ENCODE data around the gene NOX4. TPM values are rescaled to one million over a fixed set of nuclear protein-coding genes. Genes with fewer than 3 reads are reported as not detected.
"Not testable (repeated sequence)": the region's sequence is repeated elsewhere in the genome, so short reads cannot be mapped to it uniquely, and the experiment has no call there.

NOX4 gene
- total and polyA plus RNA-seq, 9 donors, result 0.78 to 5.0 (median 1.6) TPM

DNA sequence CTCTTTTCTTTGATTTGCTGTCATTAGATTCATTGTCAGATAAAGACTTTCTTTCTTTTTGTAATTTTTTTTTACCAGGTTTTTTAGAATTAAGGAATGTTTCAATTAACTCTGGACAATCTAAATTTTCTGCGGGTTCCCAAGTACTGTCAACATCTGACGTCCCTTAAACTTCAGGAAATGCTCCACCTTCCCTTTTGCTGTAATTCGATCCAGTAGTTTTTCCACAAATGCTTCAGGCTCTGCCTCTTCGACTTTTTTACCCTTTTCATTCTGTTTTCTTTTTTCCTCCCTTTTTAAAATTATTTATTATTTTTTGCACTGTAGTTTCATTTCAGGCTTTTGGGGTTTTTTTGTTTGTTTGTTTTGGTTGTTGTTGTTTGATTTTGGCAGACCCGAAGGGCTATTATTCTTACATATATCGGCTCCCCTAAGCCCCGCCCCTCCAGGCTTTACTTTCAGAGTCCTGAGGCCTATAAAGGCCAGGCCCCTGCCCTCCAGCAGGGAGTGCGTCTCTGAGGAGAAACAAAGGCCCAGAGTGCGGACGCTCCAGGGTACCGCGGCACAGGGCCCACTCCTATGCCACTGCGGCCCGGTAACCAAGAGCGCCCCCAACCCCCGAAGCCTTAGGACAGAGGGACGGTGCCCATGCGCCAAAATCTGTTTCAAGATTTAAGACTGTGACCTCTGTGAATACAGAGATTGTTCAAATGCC, 197.1 kb downstream of the NOX4 start:
- WGBS, 3 donors, result 19 to 27% (median 26%) methylated on average over 18 of the region's 18 CpGs
- Histone ChIP-seq H3K9me3 (no peaks in the 10 kb centered on the region), H3K27ac (no peak overlapping the region), H3K4me1 (ENCODE audit: insufficient read depth) (peaks cover 2% of the 10 kb centered on the region), H3K4me3 (no peak overlapping the region), H3K36me3 (no peaks in the 10 kb centered on the region), H3K27me3 (no peaks in the 10 kb centered on the region)
- peak in 4 of 5 donors; percentile 11 to 30 (median 12) for DNase-seq
- TF ChIP-seq, protein P1, sequence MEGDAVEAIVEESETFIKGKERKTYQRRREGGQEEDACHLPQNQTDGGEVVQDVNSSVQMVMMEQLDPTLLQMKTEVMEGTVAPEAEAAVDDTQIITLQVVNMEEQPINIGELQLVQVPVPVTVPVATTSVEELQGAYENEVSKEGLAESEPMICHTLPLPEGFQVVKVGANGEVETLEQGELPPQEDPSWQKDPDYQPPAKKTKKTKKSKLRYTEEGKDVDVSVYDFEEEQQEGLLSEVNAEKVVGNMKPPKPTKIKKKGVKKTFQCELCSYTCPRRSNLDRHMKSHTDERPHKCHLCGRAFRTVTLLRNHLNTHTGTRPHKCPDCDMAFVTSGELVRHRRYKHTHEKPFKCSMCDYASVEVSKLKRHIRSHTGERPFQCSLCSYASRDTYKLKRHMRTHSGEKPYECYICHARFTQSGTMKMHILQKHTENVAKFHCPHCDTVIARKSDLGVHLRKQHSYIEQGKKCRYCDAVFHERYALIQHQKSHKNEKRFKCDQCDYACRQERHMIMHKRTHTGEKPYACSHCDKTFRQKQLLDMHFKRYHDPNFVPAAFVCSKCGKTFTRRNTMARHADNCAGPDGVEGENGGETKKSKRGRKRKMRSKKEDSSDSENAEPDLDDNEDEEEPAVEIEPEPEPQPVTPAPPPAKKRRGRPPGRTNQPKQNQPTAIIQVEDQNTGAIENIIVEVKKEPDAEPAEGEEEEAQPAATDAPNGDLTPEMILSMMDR (IDR thresholded peaks at IDR 0.05), result no peak
- intact Hi-C loops (cut with DNase I), result no loop called here

- H3K4me1 ChIP-seq (ENCODE audit: insufficient read depth); H3K36me3 ChIP-seq; intact Hi-C loops (cut with DNase I); H3K27me3 ChIP-seq; DNase-seq; H3K4me3 ChIP-seq; H3K27ac ChIP-seq; H3K9me3 ChIP-seq: not testable (repeated sequence)
- 90 to 93% (median 92%) methylated on average over 3 of the region's 3 CpGs for WGBS, 3 donors
Measured at GRCh38 chr11:89288004-89288403, 203.2 kb downstream of the NOX4 start.

DNA sequence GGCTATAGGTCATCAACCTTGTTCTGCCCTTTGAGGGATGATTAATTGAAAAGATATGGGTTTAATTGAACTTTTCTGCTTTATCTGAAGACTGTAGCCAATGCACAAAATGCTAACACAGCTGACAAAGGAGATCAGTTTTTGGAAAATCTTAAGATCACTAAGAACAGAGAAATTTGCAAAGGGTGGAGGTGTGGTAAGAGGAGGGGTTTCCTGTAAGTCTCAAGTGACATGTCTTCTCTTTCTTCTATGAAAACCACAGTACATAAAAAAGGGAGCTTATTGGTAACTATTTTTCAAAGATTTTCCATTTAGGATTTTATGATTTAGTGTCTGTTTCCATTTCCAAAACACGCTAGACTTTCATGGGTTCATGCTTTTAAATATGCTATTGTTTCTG, 204.6 kb downstream of the NOX4 start:
- H3K4me1 ChIP-seq (ENCODE audit: insufficient read depth); H3K27ac ChIP-seq; H3K9me3 ChIP-seq; DNase-seq; H3K4me3 ChIP-seq; intact Hi-C loops (cut with DNase I); H3K36me3 ChIP-seq; H3K27me3 ChIP-seq: not testable (repeated sequence)
- WGBS, 3 donors, result 81 to 95% (median 92%) methylated on average over 1 of the region's 1 CpG

DNA sequence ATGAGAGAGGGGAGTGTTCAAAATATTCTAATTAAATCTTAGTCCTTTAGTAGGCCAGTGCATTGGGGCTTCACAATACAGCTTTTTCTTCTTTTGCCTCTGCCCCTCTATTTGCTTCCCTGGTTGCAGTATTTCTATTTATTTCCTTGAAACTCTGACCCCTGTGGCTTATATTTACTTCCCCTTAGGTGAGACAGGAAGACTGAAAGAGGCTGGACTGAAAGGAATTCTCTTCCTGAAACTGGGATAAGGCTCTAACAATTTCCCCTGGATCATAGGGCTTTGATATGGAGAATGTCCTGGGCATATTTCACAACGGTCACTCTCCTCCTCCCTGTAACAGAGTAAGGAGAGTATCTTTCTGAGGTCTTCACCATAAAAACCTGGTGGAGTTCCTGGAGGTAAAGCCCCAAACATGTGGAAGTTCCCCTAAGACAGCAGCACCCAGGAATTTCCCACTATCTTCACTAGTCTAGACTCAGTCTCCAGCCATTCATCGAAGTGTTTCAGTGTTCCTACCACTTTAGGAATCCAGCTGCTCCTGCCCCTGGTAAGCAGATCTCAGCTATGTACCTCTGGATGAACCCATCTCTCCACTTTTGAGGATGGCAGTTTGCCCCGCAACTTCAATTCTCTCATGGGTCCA, 210.0 kb downstream of the NOX4 start:
- H3K9me3 ChIP-seq; DNase-seq; intact Hi-C loops (cut with DNase I); H3K4me3 ChIP-seq; H3K36me3 ChIP-seq; H3K27me3 ChIP-seq; H3K27ac ChIP-seq; H3K4me1 ChIP-seq (ENCODE audit: insufficient read depth): not testable (repeated sequence)
- WGBS, 3 donors, result 72 to 79% (median 78%) methylated on average over 3 of the region's 3 CpGs

GRCh38 chr11:89279176-89279575, 212.0 kb downstream of the NOX4 start:
- WGBS, 3 donors, result 52 to 86% (median 79%) methylated on average over 1 of the region's 1 CpG
- no peak overlapping the region for H3K4me3 ChIP-seq
- no peak for TF ChIP-seq POLR2A (IDR thresholded peaks at IDR 0.05)
- no peaks in the 10 kb centered on the region for H3K4me1 ChIP-seq (ENCODE audit: insufficient read depth)
- no peaks in the 10 kb centered on the region for H3K27me3 ChIP-seq
- no peak for DNase-seq
- no peak overlapping the region for H3K27ac ChIP-seq
- H3K9me3 ChIP-seq, result no peaks in the 10 kb centered on the region
- intact Hi-C loops (cut with DNase I), result no loop called here
- no peaks in the 10 kb centered on the region for H3K36me3 ChIP-seq

- H3K36me3 ChIP-seq, result no peaks in the 10 kb centered on the region
- no peak overlapping the region for H3K27ac ChIP-seq
- no peak for DNase-seq
- 71 to 90% (median 76%) methylated on average over 1 of the region's 1 CpG for WGBS, 3 donors
- no peak overlapping the region for H3K4me3 ChIP-seq
- no peaks in the 10 kb centered on the region for H3K27me3 ChIP-seq
- intact Hi-C loops (cut with DNase I), result no loop called here
- H3K4me1 ChIP-seq (ENCODE audit: insufficient read depth), result no peaks in the 10 kb centered on the region
- H3K9me3 ChIP-seq, result no peaks in the 10 kb centered on the region
- TF ChIP-seq EP300 (IDR thresholded peaks at IDR 0.05) (no peak), POLR2A (IDR thresholded peaks at IDR 0.05) (no peak)
- TF ChIP-seq, protein P1 (IDR thresholded peaks at IDR 0.05), result no peak
Measured at GRCh38 chr11:89275966-89276365, 215.2 kb downstream of the NOX4 start.

Other genes starting within 250 kb of the NOX4 start
- gene TRIM77, start 218.9 kb upstream of the NOX4 start, total RNA-seq, result not detected
- gene TRIM77, start 218.9 kb upstream of the NOX4 start, polyA plus RNA-seq, result not detected